ENCODE results near the gene BIN1.

The BIN1 gene

GRCh38 chr2:127044165-127044718, 62.7 kb downstream of the BIN1 start:
- 76 to 96% methylated on average over 4 of the region's 4 CpGs for WGBS, 2 experiments (ENCODE audit: insufficient coverage in 2 of 2)
- H3K36me3 ChIP-seq (ENCODE audit: control insufficient read depth, insufficient read depth, low read length), result peaks cover 15% of the 10 kb centered on the region
- no peaks in the 10 kb centered on the region for H3K9me3 ChIP-seq (ENCODE audit: control insufficient read depth, low read length)
- H3K4me3 ChIP-seq (ENCODE audit: extremely low read depth, insufficient read depth, low read length, poor library complexity, severe bottlenecking), result no peak overlapping the region
- no peaks in the 10 kb centered on the region for H3K4me1 ChIP-seq (ENCODE audit: control insufficient read depth, insufficient read depth, low read length, poor library complexity, severe bottlenecking)
- no peak overlapping the region for H3K27ac ChIP-seq (ENCODE audit: low read depth, low read length, severe bottlenecking)

GRCh38 chr2:127043367-127044164, 63.4 kb downstream of the BIN1 start:
- no peak overlapping the region for H3K4me3 ChIP-seq (ENCODE audit: extremely low read depth, insufficient read depth, low read length, poor library complexity, severe bottlenecking)
- no peak overlapping the region for H3K27ac ChIP-seq (ENCODE audit: low read depth, low read length, severe bottlenecking)
- peaks cover 9% of the 10 kb centered on the region for H3K36me3 ChIP-seq (ENCODE audit: control insufficient read depth, insufficient read depth, low read length)
- WGBS, 2 experiments (ENCODE audit: insufficient coverage in 2 of 2), result 91 to 93% methylated on average over 26 to 27 of the region's 27 CpGs
- H3K9me3 ChIP-seq (ENCODE audit: control insufficient read depth, low read length), result no peaks in the 10 kb centered on the region
- no peaks in the 10 kb centered on the region for H3K4me1 ChIP-seq (ENCODE audit: control insufficient read depth, insufficient read depth, low read length, poor library complexity, severe bottlenecking)

GRCh38 chr2:127041259-127041970, 65.5 kb downstream of the BIN1 start:
- H3K4me1 ChIP-seq (ENCODE audit: control insufficient read depth, insufficient read depth, low read length, poor library complexity, severe bottlenecking), result no peaks in the 10 kb centered on the region
- no peak overlapping the region for H3K27ac ChIP-seq (ENCODE audit: low read depth, low read length, severe bottlenecking)
- 86 to 90% methylated on average over 15 of the region's 15 CpGs for WGBS, 2 experiments (ENCODE audit: insufficient coverage in 2 of 2)
- H3K4me3 ChIP-seq (ENCODE audit: extremely low read depth, insufficient read depth, low read length, poor library complexity, severe bottlenecking), result no peak overlapping the region
- no peaks in the 10 kb centered on the region for H3K36me3 ChIP-seq (ENCODE audit: control insufficient read depth, insufficient read depth, low read length)
- H3K9me3 ChIP-seq (ENCODE audit: control insufficient read depth, low read length), result no peaks in the 10 kb centered on the region

GRCh38 chr2:127040169-127040568, 66.8 kb downstream of the BIN1 start:
- Histone ChIP-seq H3K9me3 (ENCODE audit: control insufficient read depth, low read length) (no peaks in the 10 kb centered on the region), H3K36me3 (ENCODE audit: control insufficient read depth, insufficient read depth, low read length) (no peaks in the 10 kb centered on the region), H3K4me3 (ENCODE audit: extremely low read depth, insufficient read depth, low read length, poor library complexity, severe bottlenecking) (no peak overlapping the region), H3K27ac (ENCODE audit: low read depth, low read length, severe bottlenecking) (no peak overlapping the region), H3K4me1 (ENCODE audit: control insufficient read depth, insufficient read depth, low read length, poor library complexity, severe bottlenecking) (no peaks in the 10 kb centered on the region)
- WGBS, 2 experiments (ENCODE audit: insufficient coverage in 2 of 2), result 94 to 100% methylated on average over 1 to 2 of the region's 2 CpGs

GRCh38 chr2:127039387-127040031, 67.4 kb downstream of the BIN1 start:
- Histone ChIP-seq H3K4me1 (ENCODE audit: control insufficient read depth, insufficient read depth, low read length, poor library complexity, severe bottlenecking) (no peaks in the 10 kb centered on the region), H3K4me3 (ENCODE audit: extremely low read depth, insufficient read depth, low read length, poor library complexity, severe bottlenecking) (no peak overlapping the region), H3K27ac (ENCODE audit: low read depth, low read length, severe bottlenecking) (no peak overlapping the region), H3K36me3 (ENCODE audit: control insufficient read depth, insufficient read depth, low read length) (no peaks in the 10 kb centered on the region), H3K9me3 (ENCODE audit: control insufficient read depth, low read length) (no peaks in the 10 kb centered on the region)
- WGBS, 2 experiments (ENCODE audit: insufficient coverage in 2 of 2), result 96 to 98% methylated on average over 9 to 12 of the region's 14 CpGs

GRCh38 chr2:127037476-127037875, 69.5 kb downstream of the BIN1 start:
- Histone ChIP-seq H3K4me3 (ENCODE audit: extremely low read depth, insufficient read depth, low read length, poor library complexity, severe bottlenecking) (no peak overlapping the region), H3K36me3 (ENCODE audit: control insufficient read depth, insufficient read depth, low read length) (no peaks in the 10 kb centered on the region), H3K4me1 (ENCODE audit: control insufficient read depth, insufficient read depth, low read length, poor library complexity, severe bottlenecking) (peaks cover 4% of the 10 kb centered on the region), H3K27ac (ENCODE audit: low read depth, low read length, severe bottlenecking) (no peak overlapping the region), H3K9me3 (ENCODE audit: control insufficient read depth, low read length) (no peaks in the 10 kb centered on the region)

- no peaks in the 10 kb centered on the region for H3K36me3 ChIP-seq (ENCODE audit: control insufficient read depth, insufficient read depth, low read length)
- H3K4me3 ChIP-seq (ENCODE audit: extremely low read depth, insufficient read depth, low read length, poor library complexity, severe bottlenecking), result no peak overlapping the region
- 69 to 71% methylated on average over 6 of the region's 11 CpGs for WGBS, 2 experiments (ENCODE audit: insufficient coverage in 2 of 2)
- no peaks in the 10 kb centered on the region for H3K9me3 ChIP-seq (ENCODE audit: control insufficient read depth, low read length)
- peaks cover 9% of the 10 kb centered on the region for H3K4me1 ChIP-seq (ENCODE audit: control insufficient read depth, insufficient read depth, low read length, poor library complexity, severe bottlenecking)
- H3K27ac ChIP-seq (ENCODE audit: low read depth, low read length, severe bottlenecking), result no peak overlapping the region
These were observed 71.9 kb downstream of the BIN1 start for GRCh38 chr2:127034883-127035611.

- WGBS, 2 experiments (ENCODE audit: insufficient coverage in 2 of 2), result 86 to 100% methylated on average over 4 to 6 of the region's 6 CpGs
- Histone ChIP-seq H3K4me3 (ENCODE audit: extremely low read depth, insufficient read depth, low read length, poor library complexity, severe bottlenecking) (no peak overlapping the region), H3K4me1 (ENCODE audit: control insufficient read depth, insufficient read depth, low read length, poor library complexity, severe bottlenecking) (peaks cover 9% of the 10 kb centered on the region), H3K27ac (ENCODE audit: low read depth, low read length, severe bottlenecking) (no peak overlapping the region), H3K9me3 (ENCODE audit: control insufficient read depth, low read length) (no peaks in the 10 kb centered on the region), H3K36me3 (ENCODE audit: control insufficient read depth, insufficient read depth, low read length) (no peaks in the 10 kb centered on the region)
These were observed 72.9 kb downstream of the BIN1 start for GRCh38 chr2:127034051-127034450.

GRCh38 chr2:127032621-127033020, 74.3 kb downstream of the BIN1 start:
- no peaks in the 10 kb centered on the region for H3K9me3 ChIP-seq (ENCODE audit: control insufficient read depth, low read length)
- no peak overlapping the region for H3K4me3 ChIP-seq (ENCODE audit: extremely low read depth, insufficient read depth, low read length, poor library complexity, severe bottlenecking)
- H3K27ac ChIP-seq (ENCODE audit: low read depth, low read length, severe bottlenecking), result peak overlapping the region; percentile 7
- H3K36me3 ChIP-seq (ENCODE audit: control insufficient read depth, insufficient read depth, low read length), result no peaks in the 10 kb centered on the region
- H3K4me1 ChIP-seq (ENCODE audit: control insufficient read depth, insufficient read depth, low read length, poor library complexity, severe bottlenecking), result peaks cover 9% of the 10 kb centered on the region
- WGBS, 2 experiments (ENCODE audit: insufficient coverage in 2 of 2), result 75 to 77% methylated on average over 1 to 2 of the region's 3 CpGs

GRCh38 chr2:127029350-127030051, 77.5 kb downstream of the BIN1 start:
- Histone ChIP-seq H3K27ac (ENCODE audit: low read depth, low read length, severe bottlenecking) (no peak overlapping the region), H3K4me3 (ENCODE audit: extremely low read depth, insufficient read depth, low read length, poor library complexity, severe bottlenecking) (no peak overlapping the region), H3K9me3 (ENCODE audit: control insufficient read depth, low read length) (no peaks in the 10 kb centered on the region), H3K4me1 (ENCODE audit: control insufficient read depth, insufficient read depth, low read length, poor library complexity, severe bottlenecking) (peaks cover 12% of the 10 kb centered on the region), H3K36me3 (ENCODE audit: control insufficient read depth, insufficient read depth, low read length) (no peaks in the 10 kb centered on the region)
- no CpG with 5 or more reads among the region's 5 CpGs for WGBS, 2 experiments (ENCODE audit: insufficient coverage in 2 of 2)
